NCI-H446 (cell line): ENCODE results near the gene DVL3.

Source experiments
- DNase-seq, 2 experiments: peaks; one replicate each; lab custom pipeline; 2025; lab: John Stamatoyannopoulos, UW

The DVL3 gene

DNA sequence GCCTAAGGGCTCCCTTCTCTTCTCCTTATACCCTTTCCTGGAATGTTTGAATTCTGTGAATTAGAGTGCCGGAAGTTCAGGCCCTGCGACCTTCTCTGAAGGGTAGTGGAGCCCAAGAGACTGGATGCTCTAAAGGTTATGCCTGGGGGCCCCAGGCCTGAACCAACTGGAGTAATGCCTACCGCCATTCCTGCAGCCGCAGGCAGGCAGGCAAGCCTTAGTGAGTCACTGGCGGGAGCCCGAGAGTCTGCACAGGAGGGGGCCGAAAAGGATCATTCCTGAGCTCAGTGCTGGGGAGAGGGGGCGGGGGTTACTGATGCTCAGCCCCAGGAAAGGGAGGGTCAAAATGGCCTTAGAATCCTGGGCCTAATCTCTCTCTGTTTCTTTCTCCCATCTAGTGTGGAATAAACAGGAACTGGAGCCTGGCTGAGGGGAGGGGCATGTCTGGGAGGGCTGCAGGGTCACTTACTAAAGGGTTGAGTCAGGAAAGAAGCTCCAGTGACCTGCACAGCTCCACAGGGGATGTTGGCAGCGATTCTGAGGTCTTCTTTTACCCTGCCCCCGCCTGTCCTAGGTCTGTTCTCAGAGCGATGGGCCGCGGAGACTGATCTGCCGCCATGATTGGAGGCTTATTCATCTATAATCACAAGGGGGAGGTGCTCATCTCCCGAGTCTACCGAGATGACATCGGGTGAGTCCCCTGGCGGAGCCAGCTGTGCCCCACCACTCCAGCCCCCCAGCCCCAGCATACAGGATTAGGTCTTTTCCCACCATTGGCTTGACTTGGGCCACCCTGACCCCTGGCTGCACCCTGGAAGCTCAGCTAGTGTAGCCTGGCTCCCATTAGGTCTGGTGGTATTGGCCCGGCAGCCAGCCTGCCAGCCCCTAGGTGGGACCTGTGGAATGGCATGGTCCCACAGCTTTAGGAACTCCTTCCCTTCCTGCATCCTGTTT, 21.5 kb downstream of the DVL3 start:
- peak in 1 of 2 experiments; percentile 16 for DNase-seq

DNA sequence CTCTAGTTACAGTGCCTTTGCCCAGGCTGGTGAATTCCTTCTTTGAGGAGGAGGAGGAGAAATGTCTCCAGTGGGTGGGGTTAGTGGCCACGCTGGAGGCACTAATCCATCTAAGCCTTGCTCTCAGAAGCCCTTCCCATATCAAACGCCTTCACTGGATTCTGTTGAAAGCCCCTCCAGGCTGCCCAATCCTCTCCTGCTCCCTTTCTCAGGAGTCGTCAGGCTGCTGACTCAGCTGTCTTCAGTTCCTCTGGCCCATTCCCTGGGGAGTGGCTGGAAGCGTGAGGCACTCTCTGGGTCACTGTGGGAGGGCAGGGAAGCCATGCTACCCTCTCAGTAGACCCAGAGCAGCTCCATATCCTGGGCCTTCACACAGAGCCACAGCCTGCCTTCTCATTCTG, 22.2 kb downstream of the DVL3 start:
- DNase-seq, result no peak

DNA sequence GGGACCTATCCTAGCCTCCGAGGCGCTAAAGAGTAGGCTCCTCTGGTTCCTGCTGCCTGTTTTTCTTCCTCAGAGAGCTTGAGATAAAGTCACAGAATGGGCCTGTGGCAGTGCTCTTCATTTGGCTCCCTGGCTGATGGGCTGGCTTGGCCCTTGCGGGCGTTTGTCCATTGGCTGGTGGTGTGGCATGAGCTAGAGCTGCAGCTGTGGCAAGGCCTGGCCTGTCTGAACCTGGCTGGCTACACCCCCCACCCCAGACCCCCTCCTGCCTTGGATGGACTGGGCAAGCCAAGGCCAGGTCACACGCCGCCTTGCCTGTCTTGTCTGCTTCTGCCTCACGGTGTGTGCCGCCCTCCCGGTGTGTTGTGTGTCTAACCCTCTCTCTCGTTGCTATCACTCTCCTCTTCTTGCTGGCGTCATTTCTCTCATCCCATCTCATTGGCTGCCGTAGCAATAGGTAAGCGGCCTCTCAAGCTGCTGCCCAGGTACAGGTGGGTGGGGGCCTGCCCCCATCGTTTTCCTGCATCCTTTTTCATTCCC, 22.7 kb downstream of the DVL3 start:
- no peak for DNase-seq

DNA sequence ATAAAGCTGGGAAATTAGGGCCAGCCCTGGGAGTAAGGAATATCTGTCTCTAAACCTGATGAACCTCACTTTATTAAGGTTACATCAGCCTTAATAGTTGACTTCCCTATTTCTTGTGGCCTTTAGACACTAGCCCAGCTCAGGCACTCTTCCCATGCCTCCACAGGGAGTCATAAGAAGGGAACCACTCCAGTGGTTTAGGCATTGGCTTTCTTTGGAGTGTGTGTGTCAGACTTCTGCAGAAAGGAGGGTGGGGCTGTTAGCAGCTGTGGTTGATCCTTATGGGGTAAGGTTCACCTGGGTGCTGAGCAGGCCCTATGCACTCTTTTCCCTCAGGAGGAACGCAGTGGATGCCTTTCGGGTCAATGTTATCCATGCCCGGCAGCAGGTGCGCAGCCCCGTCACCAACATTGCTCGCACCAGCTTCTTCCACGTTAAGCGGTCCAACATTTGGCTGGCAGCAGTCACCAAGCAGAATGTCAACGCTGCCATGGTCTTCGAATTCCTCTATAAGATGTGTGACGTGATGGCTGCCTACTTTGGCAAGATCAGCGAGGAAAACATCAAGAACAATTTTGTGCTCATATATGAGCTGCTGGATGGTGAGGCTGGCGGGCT, 23.5 kb downstream of the DVL3 start:
- DNase-seq, result no peak

DNA sequence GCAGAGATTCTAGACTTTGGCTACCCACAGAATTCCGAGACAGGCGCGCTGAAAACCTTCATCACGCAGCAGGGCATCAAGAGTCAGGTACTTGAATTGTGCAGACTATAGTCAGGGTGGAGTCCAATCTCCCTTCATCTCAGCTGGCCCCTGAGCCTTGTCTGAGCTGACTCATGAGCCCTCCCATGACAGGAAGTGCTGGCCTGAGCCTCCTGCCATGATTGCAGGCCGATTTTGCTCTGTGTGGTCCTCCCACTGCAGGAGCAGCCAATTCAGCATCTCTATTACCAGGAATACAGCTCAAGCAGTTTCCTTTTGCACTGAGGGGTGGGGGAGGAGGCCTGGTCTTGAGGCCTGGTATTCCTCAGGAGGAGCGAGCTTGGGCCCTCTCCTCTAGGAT, 25.0 kb downstream of the DVL3 start:
- no peak for DNase-seq

DNA sequence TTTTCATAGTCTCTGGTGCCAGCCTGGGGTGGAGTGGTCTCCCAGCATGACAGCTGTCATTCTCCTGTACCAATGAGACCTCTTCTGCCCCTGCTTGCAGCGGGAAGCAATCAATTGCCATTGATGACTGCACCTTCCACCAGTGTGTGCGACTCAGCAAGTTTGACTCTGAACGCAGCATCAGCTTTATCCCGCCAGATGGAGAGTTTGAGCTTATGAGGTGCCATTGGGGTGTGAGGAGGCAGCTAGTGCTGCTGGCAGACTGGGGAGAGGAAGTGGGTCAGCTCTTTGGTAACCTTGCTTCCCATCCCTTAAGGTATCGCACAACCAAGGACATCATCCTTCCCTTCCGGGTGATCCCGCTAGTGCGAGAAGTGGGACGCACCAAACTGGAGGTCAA, 26.4 kb downstream of the DVL3 start:
- DNase-seq, result no peak

DNA sequence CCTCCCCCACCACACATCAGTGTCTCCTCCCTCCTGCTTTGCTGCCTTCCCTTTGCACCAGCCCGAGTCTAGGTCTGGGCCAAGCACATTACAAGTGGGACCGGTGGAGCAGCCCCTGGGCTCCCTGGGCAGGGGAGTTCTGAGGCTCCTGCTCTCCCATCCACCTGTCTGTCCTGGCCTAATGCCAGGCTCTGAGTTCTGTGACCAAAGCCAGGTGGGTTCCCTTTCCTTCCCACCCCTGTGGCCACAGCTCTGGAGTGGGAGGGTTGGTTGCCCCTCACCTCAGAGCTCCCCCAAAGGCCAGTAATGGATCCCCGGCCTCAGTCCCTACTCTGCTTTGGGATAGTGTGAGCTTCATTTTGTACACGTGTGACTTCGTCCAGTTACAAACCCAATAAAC, 28.5 kb downstream of the DVL3 start:
- DNase-seq, result no peak

DNA sequence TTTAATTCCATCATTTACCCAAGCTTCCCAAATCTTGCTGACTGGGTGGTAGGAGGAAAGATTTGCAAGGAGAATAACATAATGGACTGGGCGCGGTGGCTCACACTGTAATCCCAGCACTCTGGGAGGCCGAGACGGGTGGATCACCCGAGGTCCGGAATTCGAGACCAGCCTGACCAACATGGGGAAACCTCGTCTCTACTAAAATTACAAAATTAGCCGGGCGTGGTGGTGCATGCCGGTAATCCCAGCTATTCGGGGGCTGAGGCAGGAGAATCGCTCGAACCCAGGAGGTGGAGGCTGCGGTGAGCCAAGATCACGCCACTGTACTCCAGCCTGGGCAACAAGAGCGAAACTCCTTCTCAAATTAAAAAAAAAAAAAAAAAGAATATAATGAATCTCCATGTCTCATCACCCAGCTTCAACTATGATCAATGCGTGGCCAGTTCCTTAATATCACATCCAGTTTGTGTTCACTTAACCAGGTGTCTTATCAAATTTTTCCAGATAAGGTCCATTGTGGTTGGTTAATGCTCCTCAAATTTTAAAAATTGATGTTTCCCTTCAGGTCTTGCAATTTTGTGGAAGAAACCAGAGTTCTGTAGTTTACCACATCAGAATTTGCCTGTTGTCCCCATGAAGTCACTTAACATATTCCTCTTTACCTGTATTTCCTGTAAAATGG, 29.5 kb downstream of the DVL3 start:
- no peak for DNase-seq

DNA sequence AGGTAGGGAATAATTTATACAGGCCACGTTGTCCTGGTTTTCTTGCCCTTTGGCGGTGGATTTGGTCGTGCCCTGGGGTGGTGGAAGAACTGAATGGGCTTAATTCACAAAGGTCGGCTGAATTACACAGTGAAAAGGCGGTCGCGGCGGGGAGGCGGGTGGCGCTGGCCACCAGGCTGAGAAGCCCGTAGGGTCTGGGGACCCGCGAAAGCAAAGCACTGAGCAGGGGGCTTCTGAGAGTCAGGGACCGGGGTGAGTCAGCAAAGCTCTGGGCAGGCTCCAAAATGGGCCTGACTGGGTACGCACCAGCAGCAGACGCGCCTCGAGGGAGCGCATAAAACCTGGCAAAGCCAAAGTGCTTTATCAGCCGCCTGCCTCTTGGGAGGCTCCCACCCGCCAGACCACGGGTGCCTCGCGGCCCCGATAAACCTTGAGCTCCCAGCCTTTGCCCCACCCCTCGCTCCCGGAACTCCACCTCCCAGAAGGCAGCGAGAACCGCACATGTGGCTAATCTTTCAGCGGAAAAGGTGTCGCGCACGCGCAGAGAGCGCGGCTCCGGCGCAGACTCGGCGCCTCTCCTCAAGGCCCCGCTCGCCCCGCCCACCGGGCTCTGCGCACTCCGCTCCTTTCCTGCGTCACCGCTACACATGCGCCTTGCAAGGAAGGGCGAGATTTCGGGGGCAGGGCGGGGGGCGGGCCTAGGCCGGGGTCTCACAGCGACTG, 30.4 kb downstream of the DVL3 start:
- DNase-seq, result peak; percentile 98 to 100

DNA sequence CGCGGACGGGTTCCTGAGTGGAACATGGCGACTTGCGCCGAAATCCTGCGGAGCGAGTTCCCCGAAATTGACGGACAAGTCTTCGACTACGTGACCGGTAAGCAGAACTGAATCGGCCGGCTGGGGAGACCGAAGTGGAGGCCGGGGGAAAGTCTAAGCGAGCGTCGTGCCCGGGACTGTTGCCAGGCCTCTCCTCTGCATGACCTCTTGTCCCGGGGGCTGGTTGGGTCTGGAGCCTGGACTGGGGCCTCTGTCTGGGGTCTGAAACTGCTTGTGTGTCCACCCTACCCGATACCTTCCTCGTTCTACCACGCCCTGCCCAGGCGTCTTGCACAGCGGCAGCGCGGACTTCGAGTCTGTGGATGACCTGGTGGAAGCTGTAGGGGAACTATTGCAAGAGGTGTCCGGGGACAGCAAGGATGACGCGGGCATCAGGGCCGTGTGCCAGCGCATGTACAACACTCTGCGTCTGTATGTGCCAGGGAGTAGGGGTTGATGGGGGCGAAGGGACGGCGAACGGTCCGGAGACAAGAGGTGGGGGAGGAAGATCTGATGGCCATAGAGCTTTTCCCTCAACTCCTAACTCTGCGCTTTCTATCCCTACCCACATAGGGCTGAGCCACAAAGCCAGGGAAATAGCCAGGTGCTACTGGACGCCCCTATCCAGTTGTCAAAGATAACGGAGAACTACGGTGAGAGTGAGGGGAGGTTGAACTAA, 31.2 kb downstream of the DVL3 start, which contains the start of gene ABCF3:
ABCF3 (plus strand) TSS at position 16 of the 718 bp plus-strand sequence; CDS start at position 25, 9 bp downstream.
- no peak for DNase-seq

DNA sequence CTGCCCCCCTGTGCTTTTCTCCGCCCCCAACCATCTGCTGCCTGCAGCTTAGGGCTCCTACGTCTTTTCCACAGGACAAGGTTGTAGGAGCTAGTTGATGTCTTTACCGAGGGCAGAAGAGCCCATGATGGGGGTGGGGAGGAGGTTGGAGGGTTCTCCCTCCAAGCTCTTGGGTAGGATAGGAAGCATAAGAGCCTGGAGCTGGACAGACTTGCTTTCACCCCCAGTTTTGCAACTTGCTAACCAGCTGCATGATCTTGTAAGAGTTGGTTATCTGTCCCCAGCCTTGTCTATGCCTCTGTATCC, 31.7 kb downstream of the DVL3 start:
- no peak for DNase-seq

DNA sequence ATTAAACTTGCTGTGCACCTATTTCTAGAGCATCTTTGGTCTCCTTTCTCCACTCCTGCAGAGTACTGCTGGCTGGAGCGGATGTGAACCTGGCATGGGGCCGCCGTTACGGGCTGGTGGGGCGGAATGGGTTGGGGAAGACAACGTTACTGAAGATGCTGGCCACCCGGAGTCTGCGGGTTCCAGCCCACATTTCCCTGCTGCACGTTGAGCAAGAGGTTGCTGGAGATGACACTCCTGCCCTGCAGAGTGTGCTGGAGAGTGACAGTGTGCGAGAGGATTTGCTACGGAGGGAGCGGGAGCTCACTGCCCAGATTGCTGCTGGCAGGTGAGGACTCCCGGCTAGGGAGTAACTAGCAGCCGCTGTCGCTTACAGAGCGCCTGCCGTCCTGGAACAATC, 32.9 kb downstream of the DVL3 start:
- no peak for DNase-seq

DNA sequence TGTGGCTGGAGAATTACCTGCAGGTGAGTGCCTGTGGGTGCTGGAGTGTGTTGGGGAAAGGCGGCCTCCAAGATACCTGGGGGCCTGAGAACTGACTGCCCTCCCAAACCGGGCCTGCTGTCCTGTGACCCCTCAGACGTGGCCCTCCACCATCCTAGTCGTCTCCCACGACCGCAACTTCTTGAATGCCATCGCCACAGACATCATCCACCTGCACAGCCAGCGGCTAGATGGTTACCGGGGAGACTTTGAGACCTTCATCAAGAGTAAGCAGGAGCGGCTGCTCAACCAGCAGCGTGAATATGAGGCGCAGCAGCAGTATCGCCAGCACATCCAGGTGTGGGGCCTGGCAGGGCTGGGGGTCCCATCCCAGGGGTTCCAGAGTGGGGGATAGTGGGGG, 34.2 kb downstream of the DVL3 start:
- DNase-seq, result no peak

DNA sequence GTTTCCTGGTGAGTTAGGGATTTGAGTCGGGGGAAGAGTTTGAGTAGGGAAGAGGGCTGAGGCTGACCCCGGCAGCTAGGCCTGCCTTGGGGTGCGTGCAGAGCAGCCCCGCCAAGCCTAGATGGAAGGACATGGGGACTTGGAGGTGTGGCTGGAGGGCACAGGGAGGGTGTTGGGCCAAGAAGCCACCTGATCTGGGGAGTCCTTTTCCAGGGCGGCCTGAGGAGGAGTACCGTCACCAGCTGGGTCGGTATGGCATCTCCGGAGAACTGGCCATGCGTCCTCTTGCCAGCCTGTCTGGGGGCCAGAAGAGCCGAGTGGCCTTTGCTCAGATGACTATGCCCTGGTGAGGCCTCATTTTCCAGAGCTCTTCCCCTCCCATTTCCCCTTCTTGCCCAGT, 37.7 kb downstream of the DVL3 start:
- no peak for DNase-seq

DNA sequence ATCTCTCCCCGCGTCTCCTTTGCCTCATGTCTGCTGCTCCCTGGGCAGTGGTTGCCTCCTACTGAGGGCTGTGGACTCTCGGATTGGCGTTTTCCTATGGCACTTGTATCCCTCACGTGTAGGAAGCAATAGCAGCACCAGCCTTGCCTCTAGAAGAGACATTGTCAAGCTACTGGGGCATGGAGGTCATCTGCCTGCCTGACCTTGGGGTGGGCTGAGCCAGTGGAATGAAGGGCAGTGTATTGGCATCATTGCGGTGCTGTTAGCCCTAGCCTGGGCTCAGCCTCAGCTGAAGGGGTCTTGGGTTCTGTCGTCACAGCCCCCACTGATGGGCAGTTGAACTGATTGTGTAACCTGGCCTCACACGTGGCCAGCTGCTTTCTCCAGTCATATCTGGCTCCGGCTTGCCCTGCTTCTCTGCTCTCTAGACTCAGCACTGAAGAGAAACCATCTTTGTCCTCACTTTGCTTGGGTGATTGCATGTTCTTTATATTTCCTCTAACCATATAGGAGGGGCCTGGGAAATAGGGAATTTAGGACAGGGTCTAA, 38.9 kb downstream of the DVL3 start:
- DNase-seq, result no peak

DNA sequence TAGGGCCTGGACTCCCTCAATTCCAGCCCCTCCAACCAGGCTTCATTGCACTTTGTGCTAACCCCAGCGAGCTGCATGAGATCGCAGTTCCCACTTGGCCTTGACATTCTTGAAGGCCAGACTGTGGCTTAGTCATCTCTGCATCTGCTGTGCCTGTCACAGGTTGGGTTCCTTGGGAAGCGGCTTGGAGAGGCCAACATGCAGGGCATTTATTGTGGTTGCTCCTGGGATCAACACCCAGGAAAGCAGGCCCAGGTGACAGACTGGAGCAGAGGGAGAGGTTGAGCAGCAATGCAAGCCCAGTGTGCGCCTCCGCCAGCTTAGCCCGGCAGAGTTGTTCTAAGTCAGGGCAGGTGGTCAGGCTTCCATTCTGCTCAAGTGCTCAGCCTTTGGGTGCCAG, 41.4 kb downstream of the DVL3 start:
- no peak for DNase-seq

DNA sequence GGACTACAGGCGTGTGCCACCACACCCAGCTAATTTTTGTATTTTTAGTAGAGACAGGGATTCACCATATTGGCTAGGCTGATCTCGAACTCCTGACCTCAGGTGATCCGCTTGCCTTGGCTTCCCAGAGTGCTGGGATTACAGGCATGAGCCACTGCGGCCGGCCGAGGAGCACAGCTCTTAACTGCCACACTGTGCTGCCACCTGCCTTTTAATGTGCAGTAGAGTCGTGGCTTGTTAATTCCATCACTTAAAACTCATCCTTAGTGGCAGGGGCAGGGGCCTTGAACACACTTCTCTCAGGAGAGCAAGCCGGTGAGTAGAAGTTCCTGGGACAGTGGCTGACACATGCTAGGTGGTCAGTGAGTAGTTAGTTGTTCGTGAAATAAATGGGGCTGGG, 43.3 kb downstream of the DVL3 start:
- DNase-seq, result no peak

DNA sequence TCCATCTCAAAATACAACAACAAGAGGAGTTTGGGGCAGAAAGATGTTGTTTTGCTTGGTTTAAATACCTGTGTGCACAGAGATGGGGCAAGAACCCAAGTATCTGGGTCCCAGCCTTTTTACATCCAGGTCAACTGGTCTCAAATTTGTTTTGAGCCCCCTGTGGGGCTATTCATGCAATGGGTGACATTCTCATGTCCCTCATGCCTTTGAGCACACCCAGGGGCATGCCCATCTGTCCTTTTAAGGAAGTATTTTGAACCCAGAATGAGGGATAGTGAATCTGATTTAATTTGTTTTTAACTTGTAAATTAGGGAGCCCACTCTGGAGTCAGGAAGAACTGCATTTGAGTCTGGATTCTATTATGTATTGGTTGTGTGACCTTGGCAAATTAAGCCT, 45.6 kb downstream of the DVL3 start:
- no peak for DNase-seq

DNA sequence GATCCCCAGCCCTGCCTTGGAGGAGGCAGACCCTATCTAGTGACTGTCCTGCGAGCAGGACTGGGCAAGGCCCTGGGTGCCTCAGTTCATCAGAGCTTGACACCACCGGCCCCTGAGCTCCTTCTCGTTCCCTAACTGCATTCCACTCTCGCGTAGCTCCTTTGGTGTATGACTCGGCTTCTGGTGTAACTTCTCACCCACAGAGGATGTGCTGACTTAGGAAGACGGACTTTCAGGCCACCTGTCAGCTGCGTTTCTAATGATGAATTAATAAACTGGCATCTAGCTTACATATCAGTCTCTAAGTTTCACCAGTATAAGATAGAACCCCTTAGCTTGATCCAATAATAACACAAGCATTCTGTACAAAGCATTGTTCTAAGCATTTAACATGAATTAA, 48.3 kb downstream of the DVL3 start:
- no peak for DNase-seq

DNA sequence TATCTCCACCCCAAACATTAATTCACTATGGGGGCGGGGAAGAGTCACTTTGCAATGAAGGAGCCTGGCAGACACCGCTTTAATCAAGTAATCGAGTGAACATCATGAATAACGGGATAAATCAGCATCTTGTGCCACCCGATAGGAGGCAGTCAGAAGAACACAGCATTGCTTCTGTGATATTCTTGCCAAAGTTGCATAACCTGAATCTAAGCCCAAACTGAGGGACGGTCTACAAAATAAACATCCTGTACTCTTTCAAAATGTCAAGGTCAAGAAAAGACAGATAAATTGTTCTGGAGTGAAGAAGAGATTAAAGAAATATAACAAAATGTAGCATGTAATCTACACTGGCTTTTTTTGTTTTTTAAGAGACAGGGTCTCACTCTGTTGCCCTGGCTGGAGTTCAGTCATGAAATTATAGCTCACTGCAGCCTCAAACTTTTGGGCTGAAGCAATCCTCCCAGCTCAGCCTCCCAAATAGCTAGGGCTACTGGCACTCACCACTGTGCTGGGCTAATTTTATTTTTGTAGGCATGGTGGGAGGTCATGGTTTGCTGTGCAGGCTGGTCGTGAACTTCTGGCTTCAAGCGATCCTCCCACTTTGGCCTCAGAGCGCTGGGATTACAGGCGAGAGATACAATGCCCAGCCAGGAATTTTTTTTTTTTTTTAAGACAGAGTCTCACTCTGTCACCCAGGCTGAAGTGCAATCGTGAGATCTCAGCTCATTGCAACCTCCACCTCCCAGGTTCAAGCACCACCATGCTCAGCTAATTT, 54.2 kb downstream of the DVL3 start:
- no peak for DNase-seq
